Measurements from ENCODE around the gene ADI1.
"Not testable (repeated sequence)": the region's sequence is repeated elsewhere in the genome, so short reads cannot be mapped to it uniquely, and the experiment has no call there.

The ADI1 gene

DNA sequence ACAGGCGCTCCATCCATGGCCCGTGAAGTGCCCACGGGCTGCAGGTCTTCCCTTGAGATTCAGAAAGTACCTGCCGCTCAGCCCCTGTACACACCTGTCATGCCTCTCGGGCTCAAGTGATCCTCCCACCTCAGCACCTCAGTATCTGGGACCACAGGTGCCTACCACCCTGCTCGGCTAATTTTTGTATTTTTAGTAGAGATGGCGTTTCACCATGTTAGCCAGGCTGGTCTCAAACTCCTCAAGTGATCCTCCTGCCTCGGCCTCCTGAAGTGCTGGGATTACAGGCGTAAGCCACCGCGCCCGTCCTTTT is 26.9 kb downstream of the ADI1 start:
- not testable (repeated sequence) for DNase-seq

DNA sequence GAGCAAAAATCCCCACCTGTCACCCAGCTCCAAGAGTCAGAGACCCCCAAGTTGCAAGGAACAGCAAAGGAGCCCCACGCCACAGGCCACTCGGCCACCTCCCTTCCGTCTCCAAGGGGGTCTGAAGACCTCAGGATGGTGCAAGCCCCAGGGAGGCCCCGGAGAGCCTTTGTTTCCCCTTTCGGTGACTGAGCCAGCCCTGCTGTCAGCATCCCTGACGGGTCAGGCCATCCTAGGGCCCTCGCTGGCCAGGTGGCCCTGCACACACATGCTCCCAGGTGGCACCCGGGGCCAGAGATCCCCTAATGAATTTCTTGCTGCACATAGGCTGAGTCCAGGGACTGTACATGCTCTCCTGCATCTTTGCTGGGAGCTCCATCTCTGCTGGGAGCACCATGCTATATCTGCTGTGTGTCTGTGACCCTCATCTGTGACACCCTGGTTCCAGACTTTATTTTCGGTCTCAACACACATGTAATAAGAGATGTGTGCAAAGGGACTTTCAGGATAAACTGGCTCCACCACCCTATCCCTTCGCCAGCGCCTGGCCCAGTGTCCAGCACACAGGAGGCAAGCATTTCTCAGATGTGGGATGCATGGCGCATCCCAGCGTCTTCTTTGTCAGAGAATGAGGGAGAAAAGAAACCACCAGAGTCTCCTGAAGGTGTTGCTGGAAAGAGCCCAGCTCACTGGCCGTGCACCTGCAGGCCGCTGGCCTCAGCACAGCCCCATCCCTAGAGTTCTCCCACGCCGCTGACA is 27.4 kb downstream of the ADI1 start:
- DNase-seq: no peak

DNA sequence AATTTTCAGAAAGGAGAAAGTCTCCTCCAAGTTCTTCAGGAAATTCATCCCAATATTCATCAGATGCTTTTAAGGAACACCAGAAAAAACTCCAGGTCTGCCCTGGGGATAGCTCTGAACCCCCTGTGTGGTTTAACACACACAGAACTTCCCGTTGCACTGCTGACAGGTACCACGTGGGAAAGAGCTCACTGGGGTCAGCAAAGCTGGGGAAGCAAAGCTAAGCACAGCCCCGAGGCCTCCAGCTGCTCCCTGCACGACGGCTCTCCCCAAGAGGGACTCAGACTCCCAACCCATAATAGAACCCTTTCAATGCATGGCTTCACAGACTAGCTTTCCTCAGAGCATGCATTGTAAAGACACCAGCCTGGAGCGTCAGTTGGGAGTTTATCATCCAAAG is 28.0 kb downstream of the ADI1 start:
- DNase-seq: no peak

DNA sequence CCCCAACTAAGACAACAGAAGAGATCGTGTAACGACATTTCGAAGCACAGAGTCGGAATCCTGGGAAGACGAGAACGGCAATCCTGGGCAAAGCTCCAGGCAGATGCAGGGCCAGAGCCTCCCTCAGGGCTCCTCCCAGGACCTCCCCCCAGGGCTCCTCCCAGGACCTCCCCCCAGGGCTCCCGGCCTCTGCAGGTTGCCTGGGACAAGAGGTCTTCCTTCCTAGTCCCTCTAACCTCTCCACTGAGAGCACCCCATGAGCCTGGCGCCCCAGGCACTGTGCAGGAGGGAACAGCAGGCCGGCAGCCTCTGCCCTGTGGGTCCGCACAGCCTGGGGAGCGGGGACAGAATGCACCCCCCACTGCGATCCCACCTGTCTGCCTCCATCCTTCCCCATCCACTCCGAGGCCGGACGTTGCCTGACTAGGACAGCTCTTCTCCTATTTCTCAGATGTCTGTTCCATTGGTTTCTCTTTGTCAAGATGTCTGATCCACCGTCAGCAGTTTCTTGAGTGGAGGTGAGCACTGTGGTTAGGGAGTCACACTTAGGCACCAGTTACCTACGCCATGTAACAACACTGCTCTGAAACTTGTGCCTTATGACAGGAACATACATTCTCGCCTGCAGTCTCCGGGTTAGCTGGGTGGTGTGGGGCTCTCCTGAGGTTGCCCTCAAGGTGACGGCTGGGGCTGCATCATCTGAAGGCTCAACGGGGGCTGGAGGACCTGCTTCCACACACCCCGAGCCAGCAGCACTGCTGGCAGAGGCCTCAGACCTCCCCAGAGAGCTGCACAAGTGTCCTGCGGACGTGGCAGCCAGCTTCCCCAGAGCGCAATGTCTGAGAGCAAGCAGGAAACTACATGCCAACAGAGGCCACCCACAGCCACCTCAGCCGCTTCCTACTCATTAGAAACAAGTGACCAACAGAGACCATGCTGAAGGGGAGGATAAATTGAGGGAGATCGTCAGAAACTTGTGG is 28.9 kb downstream of the ADI1 start:
- no peak for DNase-seq

DNA sequence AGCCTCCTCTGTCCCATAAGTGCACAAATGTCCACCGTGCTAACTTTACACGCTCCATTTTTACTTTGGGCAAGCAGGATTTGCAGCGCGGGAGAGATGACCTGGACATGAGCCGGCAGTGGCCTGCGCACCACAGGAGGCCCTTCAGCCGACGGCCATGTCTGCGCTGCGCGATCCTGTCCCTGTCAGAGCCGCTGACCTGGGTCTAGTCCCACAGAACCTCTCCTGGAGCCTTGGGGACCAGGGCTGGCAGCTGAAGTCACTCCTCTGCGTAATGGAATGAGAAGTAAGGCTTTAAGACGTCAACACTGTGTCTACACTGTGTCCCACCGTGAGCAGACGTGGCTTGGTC is 29.6 kb downstream of the ADI1 start:
- DNase-seq: no peak

DNA sequence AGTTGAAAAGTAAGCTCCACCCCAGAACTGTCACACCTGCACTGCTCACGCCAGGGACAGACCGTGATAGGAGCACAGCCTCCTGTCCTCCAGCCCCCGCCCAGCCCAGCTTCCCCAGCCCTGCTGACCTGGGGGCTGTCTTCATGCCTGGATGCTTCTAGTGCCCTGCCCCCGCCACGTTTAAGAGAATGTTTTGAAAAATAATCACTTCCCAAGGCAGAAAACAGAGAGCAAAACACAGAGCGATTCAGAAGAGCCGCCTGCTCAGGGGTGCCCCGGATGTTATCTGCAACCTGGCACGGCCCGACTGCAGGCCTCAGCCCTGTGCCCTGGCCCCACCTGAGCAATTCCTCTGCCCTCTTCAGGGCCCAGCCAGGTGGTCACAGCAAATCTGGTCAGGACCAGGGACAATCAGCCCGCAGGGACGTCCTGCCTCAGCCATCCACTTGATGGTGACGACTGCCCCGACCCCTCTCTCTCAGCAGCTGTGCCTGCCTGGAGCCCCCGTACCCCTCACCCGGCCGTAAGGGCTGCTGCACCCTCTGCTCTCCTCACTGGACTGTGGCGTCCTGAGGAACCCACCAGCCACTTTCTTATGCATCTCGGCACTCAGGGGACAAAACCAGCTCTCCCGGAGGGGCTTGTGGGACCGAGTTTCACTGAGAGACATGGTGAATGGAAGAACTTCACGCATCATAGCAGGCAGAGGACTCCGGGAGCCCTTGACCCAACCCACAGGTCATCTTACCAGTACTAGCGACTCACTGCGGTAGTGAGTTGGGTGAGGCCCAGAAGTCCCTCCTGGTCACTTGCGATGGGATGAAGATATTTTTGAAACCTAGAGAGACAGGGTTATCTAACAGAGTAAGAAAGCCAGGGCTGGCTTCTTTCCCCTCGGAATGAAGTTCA is 30.2 kb downstream of the ADI1 start:
- DNase-seq: peak; percentile 27

DNA sequence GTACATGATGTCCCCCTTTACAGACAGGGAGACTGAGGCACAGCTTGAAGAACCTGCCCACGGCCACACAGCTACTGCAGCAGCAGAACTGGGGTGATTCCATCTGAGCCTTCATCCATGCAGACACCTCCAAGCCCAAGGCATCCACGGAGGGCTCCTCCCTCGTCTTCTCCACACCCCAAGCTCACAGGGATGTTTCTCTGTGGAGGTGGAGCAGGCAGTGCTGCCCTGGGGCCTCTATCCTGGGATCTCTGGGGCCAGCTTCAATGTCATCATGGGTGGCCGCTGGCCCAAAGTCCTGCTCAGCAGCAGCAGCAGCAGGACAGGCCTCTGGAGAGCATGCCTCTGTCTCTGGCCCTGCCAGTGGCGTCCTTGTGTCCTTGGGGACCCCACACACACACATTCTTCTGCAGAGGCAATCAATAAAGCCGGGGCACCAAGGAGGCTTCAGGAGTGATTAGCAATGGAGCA is 31.2 kb downstream of the ADI1 start:
- DNase-seq: no peak

DNA sequence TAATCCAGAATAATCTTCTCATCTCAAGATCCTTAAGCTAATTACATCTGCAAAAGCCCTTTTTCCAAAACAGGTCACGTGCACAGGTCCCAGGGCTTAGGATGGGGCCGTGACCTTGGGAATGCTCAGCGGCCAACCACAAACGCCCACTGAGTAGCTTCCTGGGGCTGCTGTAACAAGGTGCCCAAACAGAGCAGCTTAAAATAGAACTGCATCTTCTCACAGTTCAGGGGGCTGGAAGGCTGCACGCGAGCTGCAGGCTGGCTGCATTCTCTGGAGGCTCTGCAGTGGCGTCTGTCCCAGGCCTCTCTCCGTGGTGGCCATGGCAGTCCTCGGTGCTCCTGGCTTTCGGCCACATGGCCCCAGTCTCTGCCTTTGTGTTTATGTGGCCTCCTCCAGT is 31.9 kb downstream of the ADI1 start:
- no peak for DNase-seq

DNA sequence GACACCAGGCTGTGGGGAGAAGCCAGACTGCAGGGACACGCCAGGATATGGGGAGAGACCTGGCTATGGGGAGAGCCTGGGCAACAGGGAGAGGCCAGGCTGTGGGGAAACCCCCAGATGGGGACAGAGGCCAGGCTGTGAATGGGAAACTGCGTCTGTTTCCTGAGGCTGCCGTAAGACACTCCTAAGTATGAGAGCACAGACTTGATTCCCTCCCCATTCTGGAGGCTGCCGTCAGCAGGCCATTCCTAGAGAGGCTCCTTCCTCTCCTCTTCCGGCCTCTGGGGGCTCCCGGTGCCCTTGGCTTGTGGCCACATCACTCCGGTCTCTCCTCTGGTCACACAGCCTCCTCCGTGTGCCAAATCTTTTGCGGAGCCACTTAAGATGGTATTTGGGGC is 32.3 kb downstream of the ADI1 start:
- no peak for DNase-seq

DNA sequence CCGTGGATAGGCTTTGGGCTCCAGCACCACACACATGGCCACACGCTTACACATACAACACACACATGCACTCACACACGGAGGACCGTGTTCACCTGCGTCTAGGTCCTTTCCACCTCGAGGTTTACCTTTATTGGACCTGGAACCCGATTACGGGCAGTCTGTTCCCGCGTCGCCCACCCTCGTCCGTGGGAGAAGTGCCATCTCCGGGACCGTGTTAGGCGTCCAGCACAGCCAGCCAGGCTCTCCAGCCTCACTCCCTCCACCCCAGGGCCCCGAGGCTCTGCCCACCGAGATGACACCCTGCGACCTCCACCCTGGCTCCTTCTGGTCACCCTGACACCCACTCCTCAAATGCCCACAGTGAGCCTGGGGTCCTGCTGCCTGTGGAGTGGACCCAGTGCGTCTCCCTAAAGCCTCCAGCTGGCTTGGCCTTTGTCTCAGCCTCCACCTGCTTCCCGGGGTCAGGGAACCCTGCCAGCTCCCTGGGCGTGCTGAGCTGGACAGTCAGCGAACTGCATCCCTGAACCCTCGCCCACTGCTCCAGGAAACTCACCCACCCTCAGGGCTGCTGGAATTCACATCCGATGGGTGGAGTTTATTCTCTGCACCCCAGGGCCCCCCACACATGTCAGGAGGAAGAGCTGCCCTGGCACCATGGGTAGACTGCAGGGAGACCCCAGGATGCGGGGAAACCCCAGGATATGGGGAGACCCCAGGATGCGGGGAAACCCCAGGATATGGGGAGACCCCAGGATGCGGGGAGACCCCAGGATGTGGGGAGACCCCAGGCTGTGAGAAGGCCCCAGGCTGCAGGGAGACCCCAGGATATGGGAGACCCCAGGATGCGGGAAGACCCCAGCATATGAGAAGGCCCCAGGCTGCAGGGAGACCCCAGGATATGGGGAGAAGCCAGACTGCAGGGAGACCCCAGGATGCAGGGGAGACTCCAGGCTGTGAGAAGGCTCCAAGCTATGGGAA is 33.0 kb downstream of the ADI1 start:
- DNase-seq: no peak

DNA sequence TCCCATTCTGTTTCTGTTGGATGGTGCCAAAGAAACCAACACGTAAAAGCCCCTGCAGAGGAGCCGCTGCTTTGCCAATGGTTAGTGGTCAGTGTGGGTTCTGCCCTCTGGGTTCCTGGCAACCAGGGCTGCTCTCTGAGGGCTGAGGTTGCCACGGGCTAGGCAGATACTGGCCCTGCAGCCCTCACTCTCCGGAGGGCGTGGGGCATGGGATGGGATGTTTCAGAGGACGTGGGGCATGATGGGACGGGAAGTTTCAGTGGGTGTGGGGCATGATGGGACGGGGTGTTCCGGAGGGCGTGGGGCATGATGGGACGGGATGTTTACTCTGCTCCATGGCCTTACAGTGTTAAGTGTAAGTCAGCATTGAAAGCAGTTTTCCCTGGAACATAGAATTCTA is 34.2 kb downstream of the ADI1 start:
- no peak for DNase-seq

DNA sequence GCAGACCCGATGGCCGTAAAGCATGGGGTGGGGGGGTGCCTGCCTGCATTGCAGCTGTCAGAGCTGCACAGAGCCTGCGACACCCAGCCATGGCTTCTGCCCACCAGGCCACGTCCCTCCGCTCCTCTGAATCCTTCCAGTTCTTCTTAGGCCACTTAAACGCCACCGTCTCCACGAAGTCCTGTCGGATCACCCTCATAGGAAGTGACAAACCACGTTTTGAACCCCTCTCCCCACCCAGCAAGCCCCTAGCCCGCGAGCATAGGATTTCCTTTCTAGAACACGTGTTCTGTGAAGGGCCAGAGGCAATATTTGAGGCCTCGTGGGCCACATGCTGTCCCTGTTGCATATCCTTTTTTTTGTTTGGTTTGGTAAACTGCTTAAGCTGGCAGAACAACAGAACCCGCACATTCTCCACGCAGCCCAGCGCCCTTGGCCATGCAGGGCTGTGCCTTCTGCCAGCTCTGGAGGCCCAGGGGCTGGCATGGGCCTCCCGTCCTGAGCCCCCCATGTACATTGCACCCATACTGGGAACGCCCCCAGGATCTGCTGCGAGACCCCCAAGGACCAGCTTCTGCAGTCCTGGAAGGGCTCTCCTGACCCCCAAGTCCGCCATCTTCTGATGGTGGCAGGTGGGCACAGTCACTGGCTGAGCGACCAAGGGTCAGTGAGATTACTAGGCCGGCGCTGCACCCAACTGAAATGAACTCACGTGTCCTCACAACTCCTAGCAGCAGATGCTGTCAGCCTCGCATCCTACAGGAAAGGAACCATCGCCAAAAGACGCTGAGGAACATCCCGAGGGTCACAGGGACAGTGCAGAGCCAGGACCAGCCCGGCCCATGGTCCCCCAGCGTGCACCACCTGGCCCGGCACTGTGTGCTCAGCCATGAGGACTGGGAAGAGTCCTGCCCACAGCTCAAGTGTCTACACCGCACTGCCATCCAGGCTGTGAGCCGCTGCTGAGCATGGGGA is 35.1 kb downstream of the ADI1 start:
- DNase-seq: no peak

DNA sequence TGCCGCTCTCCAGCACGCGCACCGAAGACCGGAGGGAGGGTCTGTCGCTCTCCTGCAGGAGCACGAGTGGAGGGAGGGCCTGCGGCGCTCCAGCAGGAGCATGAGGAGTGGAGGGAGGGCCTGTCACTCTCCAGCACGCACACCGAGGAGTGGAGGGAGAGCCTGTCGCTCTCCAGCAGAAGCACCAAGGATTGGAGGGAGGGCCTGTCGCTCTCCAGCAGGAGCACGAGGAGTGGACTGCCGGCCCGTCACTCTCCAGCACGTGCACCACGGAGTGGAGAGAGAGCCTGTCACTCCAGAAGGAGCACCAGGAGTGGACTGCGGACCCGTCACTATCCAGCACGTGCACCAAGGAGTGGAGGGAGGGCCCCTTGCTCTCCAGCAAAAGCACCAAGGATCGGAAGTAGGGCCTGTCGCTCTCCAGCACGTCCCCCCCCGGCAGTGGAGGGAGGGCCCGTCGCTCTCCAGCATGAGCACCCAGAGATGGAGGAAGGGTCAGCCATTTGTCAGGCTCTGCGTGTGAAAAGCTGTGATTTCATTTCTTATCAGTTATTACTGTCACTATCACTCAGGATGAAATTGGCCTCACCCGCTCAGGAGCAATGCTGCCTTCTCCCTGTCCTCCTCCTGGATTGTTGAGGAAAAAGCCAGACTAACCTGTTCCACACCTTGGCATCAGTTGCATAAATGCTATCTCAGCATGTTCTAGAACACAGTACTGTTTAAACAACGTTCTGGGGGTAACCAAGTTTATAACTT is 35.9 kb downstream of the ADI1 start:
- DNase-seq: no peak

DNA sequence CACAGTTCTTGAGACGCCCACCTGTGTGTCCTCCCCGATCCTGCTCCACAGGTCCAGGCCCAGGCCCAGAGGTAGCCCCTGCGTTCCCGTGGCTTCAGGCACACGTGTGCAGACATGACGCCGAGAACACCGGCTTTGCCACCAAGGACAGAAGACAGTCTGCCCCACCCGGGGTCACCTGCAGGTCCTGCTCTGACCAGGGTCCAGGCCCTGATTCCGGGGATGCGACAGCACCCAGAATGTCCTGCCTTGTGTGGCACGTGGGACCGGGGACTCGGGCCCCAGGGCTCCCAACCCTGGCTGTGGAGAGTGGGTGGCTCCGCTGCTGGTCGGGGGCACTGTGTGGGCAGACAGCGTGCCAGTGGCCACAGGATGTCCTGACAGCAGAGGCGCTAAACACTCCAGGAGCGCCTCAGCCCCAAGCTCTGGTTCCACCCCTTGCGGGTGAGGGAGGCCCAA is 36.9 kb downstream of the ADI1 start:
- DNase-seq: no peak

DNA sequence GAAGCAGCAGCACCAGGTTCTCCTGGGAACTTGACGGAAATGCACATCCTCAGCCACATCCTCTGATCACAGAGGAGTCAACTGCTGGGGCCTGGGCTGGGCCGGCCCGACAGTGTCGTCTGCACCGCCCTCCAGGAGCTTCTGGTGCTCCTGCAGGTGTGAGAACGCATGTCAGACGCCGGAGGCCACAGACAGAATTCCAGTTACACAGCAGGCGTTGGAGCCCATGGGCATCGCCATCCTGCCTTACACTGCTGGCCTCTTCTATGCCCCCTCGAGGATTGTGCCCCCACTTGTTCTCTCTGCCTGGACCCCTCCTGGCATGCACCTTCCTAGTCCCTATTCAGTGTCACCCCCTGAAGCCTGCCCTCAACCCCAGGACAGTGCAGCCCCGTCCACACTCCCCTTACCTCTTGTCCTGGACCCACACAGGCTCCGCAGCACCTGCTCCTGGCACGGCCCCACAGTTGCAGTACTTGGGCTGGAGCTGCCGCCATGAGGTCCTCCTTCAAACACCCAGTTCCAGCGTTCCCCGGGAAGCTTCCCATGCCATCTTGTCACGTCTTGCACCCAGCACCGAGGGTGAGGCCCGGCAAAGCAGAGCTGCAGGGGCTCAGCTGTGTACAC is 37.5 kb downstream of the ADI1 start:
- DNase-seq: no peak

DNA sequence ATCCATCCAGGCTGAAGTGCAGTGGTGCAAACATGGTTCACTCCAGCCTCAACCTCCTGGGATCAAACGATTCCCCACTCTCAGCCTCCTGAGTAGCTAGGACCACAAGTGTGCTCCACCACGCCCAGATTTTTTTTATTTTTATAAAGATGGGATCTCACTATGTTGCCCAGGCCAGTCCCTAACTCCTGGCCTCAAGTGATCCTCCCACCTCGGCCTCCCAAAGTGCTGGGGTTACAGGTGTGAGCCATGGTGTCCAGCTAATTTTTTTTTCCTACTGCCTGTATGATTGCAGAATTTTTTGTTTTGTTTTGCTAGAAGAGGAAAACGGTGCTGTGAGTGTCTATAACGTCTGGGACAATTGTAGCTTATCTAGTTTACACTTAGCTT is 38.3 kb downstream of the ADI1 start:
- no peak for DNase-seq

DNA sequence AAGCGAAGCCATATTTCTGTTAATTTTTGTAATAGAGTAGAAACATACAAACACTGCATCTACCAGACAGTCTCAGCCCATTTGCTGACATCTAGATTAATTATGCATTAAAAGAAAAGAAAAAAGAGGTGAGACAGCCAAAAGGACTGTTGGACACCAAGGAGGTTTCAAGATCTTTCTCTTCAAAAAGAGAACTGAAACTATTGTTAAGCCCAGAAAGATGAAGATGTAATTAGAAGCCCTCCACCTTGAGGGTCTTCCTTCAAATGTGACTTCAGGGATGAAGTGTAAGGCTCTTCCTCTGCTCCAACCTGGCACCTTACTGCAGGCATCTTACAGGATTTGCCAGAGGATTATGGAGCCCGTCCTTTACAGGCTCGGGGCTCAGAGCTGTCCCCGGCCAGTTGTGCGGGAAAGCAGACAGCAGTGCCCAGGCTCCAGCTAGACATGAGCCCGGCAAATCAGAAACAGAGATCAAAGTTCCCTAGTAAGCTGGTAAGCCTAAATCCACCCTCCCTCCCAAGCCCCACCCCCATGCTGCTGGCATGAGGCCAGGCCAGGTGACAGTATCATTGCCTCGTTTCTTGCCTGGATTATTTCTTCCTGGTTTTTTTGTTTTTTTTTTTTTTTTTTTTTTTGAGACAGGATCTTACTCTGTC is 38.9 kb downstream of the ADI1 start:
- DNase-seq: no peak

DNA sequence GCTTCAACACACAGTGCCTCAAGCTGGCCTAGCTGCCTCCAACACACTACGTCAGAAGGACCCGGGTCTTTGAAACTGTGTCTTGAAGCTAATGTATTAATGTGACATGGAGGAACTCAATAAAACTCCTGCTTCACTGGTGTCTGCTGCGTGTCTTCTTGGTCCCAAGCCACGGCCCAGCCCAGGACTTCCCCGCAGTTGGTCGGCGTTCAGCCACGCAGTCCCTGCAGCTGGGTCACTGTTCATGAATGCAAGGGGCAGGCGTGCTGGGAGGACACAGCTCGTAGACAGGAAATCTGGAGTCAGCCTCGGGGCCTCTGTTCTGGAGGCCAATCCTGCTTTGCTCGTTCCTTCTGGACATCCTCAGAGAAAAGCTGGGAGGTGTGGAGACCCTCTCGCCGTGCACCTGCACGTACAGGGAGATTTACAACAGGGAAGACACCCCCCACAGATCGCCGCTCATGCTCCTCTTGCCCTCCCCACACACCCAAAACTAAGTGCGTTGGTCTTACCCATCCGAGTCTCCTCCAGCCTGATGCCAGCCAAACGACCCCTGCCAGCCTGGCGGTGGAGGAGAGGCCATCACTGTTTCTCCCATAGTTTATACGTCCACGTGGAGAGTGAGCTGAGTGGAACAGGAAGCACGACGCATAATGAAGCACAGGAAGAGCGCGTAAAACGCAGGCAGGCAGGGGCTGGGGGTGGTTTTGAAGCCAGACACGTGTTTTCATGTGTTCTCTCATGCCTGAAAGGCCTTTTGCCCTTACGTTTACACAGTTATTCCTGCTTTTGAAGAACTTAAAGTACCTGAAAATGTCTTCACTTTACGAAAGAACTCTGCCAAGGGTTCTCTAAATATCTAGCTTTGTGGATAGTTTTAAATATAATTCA is 39.7 kb downstream of the ADI1 start:
- no peak for DNase-seq
